HEK293T (cell line): ENCODE measurements around the gene CD200R1.
"Not testable (repeated sequence)": the region's sequence is repeated elsewhere in the genome, so short reads cannot be mapped to it uniquely, and the experiment has no call there.

Experiments used
- CTCF ChIA-PET: fragments of 350-600 bp; formaldehyde crosslinking; extraction: SDS; loops from one replicate; lab custom pipeline; 2021; ENCODE audit warnings: antibody characterized with exemption, inconsistent platforms; lab: Yijun Ruan, JAX
- POLR2A ChIA-PET: fragments of 350-600 bp; formaldehyde crosslinking; extraction: SDS; loops from one replicate; lab custom pipeline; 2020; ENCODE audit warnings: antibody characterized with exemption, inconsistent platforms; lab: Yijun Ruan, JAX
- DNase-seq: peaks from one replicate; pipeline ENCODE4 v3.0.0; 2012; ENCODE audit warnings: mixed read lengths; ENCODE audit errors: extremely low spot score
- ARNT ChIP-seq: fragments of 450-650 bp; IDR thresholded peaks from 2 replicates; pipeline ENCODE4 v1.6.1; 2017; ENCODE audit warnings: mild to moderate bottlenecking
- BHLHE40 ChIP-seq: fragments of 450-650 bp; IDR thresholded peaks from 2 replicates; pipeline ENCODE4 v1.6.1; 2016; ENCODE audit warnings: mild to moderate bottlenecking, moderate library complexity, borderline replicate concordance
- CTBP1 ChIP-seq: fragments of 450-650 bp; IDR thresholded peaks from 2 replicates; pipeline ENCODE4 v1.6.1; 2016; ENCODE audit warnings: borderline replicate concordance
- ELF4 ChIP-seq: fragments of 450-650 bp; IDR thresholded peaks from 2 replicates; pipeline ENCODE4 v1.6.1; 2017; ENCODE audit warnings: antibody characterized with exemption
- FOXA1 ChIP-seq: fragments of 450-650 bp; IDR thresholded peaks from 2 replicates; pipeline ENCODE4 v1.6.1; 2016; ENCODE audit warnings: mild to moderate bottlenecking
- FOXK2 ChIP-seq: fragments of 450-650 bp; IDR thresholded peaks from 2 replicates; pipeline ENCODE4 v1.6.1; 2016; ENCODE audit warnings: mild to moderate bottlenecking
- FOXM1 ChIP-seq: fragments of 450-650 bp; IDR thresholded peaks from 2 replicates; pipeline ENCODE4 v1.6.1; 2017; ENCODE audit warnings: mild to moderate bottlenecking, borderline replicate concordance
- HDGF ChIP-seq: fragments of 450-650 bp; IDR thresholded peaks from 2 replicates; pipeline ENCODE4 v1.6.1; 2017; ENCODE audit warnings: antibody characterized with exemption, borderline replicate concordance
- L3MBTL2 ChIP-seq: fragments of 450-650 bp; conservative IDR thresholded peaks from 2 replicates; pipeline ENCODE4 v1.6.1; 2016; ENCODE audit warnings: mild to moderate bottlenecking
- LEF1 ChIP-seq: fragments of 450-650 bp; IDR thresholded peaks from 2 replicates; pipeline ENCODE4 v1.6.1; 2017; ENCODE audit warnings: mild to moderate bottlenecking, borderline replicate concordance
- NFRKB ChIP-seq: fragments of 450-650 bp; IDR thresholded peaks from 2 replicates; pipeline ENCODE4 v1.6.1; 2016; ENCODE audit warnings: mild to moderate bottlenecking, moderate library complexity
- SP1 ChIP-seq: fragments of 450-650 bp; IDR thresholded peaks from 2 replicates; pipeline ENCODE4 v1.6.1; 2017
- SUZ12 ChIP-seq: fragments of 450-650 bp; IDR thresholded peaks from 2 replicates; pipeline ENCODE4 v1.6.1; 2016; ENCODE audit warnings: mild to moderate bottlenecking
- TARDBP ChIP-seq: fragments of 450-650 bp; IDR thresholded peaks from 2 replicates; pipeline ENCODE4 v1.6.1; 2016
- ZNF384 ChIP-seq: fragments of 450-650 bp; IDR thresholded peaks from 2 replicates; pipeline ENCODE4 v1.6.1; 2016
- TF ChIP-seq, protein P1 (sequence below): fragments of 450-650 bp; IDR thresholded peaks from 2 replicates; pipeline ENCODE4 v1.6.1; 2016

Gene CD200R1

DNA sequence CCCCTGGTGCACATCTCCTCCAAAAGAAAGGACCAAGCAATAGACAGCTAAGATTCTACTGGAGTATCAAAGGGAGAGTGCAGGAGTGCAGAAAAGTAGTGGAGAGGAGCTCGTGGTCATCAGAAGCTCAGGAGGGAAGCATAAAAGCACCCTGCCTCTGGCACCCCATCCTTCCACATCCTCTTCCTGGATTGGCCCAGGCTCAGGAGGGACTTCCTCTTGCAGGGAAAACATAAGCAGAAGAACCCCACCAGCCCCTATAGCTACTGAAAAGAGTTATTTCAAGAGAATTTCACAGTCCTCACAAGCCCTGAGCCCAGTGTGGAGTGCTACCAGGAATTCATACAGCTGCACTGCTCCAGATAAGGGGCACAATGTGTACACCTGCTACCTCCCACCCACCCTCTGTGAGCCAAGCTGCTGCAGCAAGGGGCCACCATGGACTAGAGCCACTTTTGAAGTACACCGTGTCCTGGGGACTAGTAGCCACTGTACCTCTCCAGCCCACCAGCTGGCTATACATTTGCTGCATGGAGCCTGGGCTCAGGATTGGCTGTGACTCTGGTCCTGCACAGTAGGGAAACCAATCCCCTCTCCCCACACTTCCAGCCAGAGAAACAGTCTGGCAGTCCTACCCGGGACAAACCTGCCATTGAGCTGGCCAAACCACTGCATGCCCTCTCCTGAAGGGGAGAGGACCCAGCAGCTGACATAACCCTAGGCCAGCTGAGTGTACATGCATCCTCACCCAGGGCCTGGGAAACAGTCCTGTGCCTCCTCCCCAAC, 43.0 kb downstream of the CD200R1 start:
- ChIA-PET POLR2A (no interaction called here), CTCF (no interaction called here)
- no peak for TF ChIP-seq ARNT
- TF ChIP-seq, protein P1, sequence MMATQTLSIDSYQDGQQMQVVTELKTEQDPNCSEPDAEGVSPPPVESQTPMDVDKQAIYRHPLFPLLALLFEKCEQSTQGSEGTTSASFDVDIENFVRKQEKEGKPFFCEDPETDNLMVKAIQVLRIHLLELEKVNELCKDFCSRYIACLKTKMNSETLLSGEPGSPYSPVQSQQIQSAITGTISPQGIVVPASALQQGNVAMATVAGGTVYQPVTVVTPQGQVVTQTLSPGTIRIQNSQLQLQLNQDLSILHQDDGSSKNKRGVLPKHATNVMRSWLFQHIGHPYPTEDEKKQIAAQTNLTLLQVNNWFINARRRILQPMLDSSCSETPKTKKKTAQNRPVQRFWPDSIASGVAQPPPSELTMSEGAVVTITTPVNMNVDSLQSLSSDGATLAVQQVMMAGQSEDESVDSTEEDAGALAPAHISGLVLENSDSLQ = no peak
- no peak for TF ChIP-seq LEF1
- no peak for TF ChIP-seq BHLHE40
- TF ChIP-seq ELF4 = no peak
- no peak for TF ChIP-seq SP1
- TF ChIP-seq ZNF384 = no peak
- no peak for TF ChIP-seq L3MBTL2
- TF ChIP-seq FOXK2 = no peak
- no peak for TF ChIP-seq FOXM1
- TF ChIP-seq FOXA1 = no peak
- no peak for TF ChIP-seq SUZ12
- no peak for TF ChIP-seq CTBP1
- TF ChIP-seq NFRKB = no peak
- TF ChIP-seq TARDBP = no peak
- TF ChIP-seq HDGF = no peak
- DNase-seq = no peak

DNA sequence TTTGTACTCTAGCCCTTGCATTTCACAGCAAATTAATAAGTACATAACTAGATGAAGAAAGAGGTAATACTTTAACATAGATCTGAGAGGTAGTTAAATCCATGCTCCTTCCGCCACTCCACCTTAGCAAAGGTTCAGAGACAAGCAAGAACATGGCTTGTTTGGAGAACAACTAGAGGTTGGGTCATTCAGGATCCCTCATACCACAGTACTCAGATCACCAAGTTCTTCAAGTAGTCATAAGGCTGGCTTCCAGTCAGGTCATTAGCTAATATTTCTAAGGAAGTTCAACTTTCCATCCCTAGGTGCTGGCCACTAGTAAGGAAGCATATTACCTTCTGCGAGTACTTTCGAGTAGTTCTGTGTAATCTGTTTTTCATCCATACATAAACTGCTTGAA, 44.1 kb downstream of the CD200R1 start:
- CTCF ChIA-PET = no interaction called here
- TF ChIP-seq SUZ12 (no peak), ARNT (no peak), CTBP1 (no peak), NFRKB (no peak)
- DNase-seq = no peak
- POLR2A ChIA-PET = no interaction called here

DNA sequence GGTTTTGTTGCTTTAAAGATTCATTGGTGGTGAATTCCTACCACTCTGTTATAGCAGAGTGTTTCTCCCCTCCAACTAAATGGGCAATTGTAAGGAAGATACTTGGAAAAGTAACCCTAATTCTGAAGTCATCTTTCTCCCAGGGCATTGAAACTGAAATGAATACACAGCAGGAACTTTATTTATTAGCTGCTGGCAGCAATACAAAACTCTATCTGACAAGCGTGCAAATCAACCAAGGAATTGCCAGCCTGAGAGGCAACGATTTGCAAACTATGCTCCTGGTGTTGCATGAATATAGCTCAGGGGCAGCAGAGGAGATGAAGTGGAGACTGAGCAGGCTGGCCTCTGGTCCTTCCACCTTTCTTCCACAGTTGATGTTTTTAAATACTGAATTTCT, 48.9 kb downstream of the CD200R1 start:
- ChIA-PET POLR2A (no interaction called here), CTCF (no interaction called here)
- TF ChIP-seq ELF4 (no peak), ARNT (no peak), FOXK2 (no peak), FOXA1 (no peak), L3MBTL2 (no peak), BHLHE40 (no peak), TARDBP (no peak), CTBP1 (no peak), LEF1 (no peak), NFRKB (no peak)
- DNase-seq = no peak

DNA sequence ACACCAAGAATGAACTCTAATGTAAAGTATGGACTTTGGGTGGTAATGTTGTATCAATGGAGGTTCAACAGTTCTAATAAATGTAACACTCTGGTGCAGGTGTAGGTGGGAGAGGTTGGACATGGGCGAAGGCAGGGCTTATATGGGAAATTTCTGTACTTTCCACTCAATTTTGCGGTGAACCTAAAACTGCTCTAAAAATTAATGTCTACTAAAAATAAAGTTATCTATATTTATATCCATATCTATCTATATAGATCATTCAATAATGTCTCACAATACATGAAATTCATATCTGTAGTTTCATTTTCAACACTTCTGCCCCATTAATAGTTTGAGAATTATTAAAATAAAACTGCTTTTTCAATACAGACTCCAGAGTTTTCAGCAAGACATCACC, 49.3 kb downstream of the CD200R1 start:
- TF ChIP-seq CTBP1 (no peak), HDGF (no peak), SP1 (no peak), FOXM1 (no peak), FOXK2 (no peak), ELF4 (no peak), L3MBTL2 (no peak), TARDBP (no peak), ARNT (no peak), FOXA1 (no peak), LEF1 (no peak), BHLHE40 (no peak), SUZ12 (no peak), ZNF384 (no peak), NFRKB (no peak)
- TF ChIP-seq, protein P1 = no peak
- ChIA-PET POLR2A (no interaction called here), CTCF (no interaction called here)
- no peak for DNase-seq

DNA sequence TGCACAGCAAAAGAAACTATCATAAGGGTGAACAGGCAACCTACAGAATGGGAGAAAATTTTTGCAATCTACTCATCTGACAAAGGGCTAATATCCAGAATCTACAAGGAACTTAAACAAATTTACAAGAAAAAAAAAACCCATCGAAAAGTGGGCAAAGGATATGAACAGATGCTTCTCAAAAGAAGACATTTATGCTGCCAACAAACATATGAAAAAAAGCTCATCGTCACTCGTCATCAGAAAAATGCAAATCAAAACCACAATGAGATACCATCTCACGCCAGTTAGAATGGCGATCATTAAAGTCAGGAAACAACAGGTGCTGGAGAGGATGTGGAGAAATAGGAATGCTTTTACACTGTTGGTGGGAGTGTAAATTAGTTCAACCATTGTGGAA, 55.4 kb downstream of the CD200R1 start:
- DNase-seq, CTCF ChIA-PET, POLR2A ChIA-PET: not testable (repeated sequence)

DNA sequence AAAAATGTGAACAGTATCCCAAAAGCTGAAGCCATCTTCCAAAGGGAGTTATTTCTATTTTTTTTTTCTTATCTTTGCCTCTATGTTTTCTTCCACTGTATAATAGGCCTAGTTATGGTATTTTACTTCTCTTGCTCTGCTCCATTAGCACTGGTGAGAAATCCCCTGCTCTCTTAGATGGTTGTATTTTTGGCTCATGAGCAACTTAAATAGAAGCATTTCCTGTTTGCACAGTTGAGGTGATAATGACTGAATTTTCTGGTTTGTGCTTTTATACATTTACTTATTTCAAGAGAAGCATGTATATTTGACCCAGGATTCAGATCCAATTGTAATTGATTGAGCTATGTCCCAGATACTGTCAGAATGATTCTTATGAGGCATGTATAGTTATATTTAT, 66.7 kb downstream of the CD200R1 start:
- no peak for DNase-seq
- no peak for TF ChIP-seq FOXA1
- TF ChIP-seq FOXM1 = no peak
- no peak for TF ChIP-seq ARNT
- TF ChIP-seq BHLHE40 = no peak
- no peak for TF ChIP-seq FOXK2
- TF ChIP-seq ELF4 = no peak
- no peak for TF ChIP-seq CTBP1
- no peak for TF ChIP-seq SP1
- no peak for TF ChIP-seq TARDBP
- no peak for TF ChIP-seq L3MBTL2
- TF ChIP-seq, protein P1 = no peak
- POLR2A ChIA-PET = no interaction called here
- CTCF ChIA-PET = no interaction called here

DNA sequence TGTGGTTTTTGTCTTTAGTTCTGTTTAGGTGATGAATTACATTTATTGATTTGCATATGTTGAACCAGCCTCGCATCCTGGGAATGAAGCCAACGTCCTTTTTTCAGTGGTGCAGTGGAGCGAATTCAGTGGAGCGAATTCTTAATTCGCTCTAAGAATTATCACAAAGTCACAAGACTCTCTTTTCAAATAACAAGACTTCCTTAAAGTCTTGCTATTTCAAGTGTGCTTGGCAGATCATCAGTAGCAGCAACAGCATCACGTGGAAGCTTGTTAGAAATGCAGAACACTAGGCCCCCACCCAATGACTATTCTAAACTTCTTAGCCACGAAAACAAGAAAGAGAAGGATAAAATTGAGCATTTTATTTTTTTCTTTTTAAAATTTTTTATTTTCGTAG, 70.1 kb downstream of the CD200R1 start:
- no peak for DNase-seq
- TF ChIP-seq FOXA1 (no peak), FOXK2 (no peak), NFRKB (no peak), HDGF (no peak), SP1 (no peak), LEF1 (no peak), ZNF384 (no peak), ARNT (no peak), L3MBTL2 (no peak), BHLHE40 (no peak), SUZ12 (no peak), ELF4 (no peak), CTBP1 (no peak), TARDBP (no peak), FOXM1 (no peak)
- TF ChIP-seq, protein P1 = no peak
- ChIA-PET CTCF (no interaction called here), POLR2A (no interaction called here)
